Measurements from ENCODE around the gene XPC.
"Not testable (repeated sequence)": the region's sequence is repeated elsewhere in the genome, so short reads cannot be mapped to it uniquely, and the experiment has no call there.

XPC gene

DNA sequence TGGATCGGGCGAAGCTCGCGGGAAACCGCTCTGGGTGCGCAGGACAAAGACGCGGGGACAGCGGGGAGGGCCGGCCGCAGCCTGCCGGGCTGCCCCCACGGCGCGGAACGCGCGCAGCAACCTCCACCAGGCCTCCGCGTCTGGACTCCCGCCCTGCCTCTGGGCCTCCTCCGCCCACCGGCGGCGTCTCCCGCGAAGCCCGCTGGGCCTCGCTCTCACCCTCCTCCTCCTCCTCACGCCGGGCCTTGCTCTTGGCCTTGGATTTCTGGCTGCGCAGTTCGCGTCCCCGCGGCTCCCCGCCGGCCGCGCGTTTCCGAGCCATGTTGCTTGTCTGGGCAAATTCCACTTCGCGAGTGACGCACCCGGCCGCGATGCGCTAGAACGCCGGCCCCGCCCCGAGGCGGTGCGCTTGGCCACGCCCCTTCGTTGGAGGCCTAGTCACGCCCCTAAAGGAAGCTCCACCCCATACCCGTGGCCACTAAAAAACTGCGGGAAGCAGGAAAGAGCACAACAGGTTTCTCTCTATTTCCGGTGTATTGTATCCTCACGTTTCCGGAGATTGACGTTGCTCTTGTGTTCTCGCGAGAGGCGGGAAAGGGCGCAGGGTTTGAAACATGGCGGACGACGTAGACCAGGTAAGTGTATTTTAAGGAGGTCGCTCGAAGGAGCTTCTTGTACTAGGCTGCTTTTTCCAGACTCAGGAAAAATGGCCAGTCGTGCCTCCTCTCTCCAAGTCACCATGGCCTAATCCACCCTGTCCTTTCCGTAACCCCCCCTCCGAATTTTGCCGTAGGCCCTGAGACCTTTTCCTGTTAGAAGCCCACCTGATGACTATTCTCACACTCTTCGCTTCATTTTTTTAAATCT is at the start of gene XPC, which contains the start of gene LSM3:
XPC (minus strand) TSS at position 355 of the 867 bp plus-strand sequence; CDS start at position 322, 33 bp downstream.
LSM3 (plus strand) TSS at position 571 of the 867 bp plus-strand sequence; CDS start at position 615, 44 bp downstream.
- DNase-seq: peak; percentile 95

GRCh38 chr3:14227856-14228255 is 49.5 kb upstream of the XPC start:
- no peak for DNase-seq

GRCh38 chr3:14226351-14226750 is 48.0 kb upstream of the XPC start:
- not testable (repeated sequence) for DNase-seq

DNA sequence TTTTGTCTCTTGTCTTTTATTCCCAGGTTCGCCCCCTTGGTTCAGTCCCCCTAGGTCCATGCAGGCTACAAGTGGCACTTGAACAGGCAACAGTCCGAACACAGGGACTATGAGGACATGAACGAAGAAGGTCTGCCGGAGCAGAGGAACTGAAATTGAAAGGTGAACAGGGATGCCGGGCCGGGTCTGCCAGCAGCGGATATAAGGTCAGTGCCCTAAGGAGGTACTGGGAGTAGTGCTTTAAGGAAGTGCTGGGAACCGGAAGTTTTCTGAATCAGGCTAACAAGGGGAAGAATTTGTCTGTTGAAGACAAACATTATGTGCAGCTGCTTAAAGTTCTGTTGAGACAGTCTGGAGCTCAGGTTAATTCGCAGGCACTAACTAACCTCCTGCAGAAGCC is 47.0 kb upstream of the XPC start:
- no peak for DNase-seq

- no peak for DNase-seq
These were observed 46.5 kb upstream of the XPC start for GRCh38 chr3:14224895-14225294.

DNA sequence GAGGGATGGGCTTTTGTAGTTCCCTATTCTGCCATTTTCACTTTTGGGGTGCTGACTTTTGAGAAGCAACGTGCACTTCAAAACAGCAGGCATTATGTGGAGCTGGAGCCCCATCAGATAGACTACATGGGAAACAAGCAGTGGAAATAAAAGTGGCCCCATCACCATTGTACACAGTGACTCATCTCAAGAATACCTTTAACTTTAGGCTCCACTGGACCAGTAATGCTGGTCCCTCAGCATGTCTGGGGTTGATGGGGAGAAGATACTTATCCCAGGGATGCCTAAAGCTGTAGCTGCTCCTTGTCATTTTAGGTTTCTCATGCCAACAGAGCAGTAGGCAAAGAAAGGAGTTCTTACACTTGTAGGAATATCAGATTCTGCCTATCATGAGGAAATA is 45.2 kb upstream of the XPC start:
- DNase-seq: no peak

DNA sequence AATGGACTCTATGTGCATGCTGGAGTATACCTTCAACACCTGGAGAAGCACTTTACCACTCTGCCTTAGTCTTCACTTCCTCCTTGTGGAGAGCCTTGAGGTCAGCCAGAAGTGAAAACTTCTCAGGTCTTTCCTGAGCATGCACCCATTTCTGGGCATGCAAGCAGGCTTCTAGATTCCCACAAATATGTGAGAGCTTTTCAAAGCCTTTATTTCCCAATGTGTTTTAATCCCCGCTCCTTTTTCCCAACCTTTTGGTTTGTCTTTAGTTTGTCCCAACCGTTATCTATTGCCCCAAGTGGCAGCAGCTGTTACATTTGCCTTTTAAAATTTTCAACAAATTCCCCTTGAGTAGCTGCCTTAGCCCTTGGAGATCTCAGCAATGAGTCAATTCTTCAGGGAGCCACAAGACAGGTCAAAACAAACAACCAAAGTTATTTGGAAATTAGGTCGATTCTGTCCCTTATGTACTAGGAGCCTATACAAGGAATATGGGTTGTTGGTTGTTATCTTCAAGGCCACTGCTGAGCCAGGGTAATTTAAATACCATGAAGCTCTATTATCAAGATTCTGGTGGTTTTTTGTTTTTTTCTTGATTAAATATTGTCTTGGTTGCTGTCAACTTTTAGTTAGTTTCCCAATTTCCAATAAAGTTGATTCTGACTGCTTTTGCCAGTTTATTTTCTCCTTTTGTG is 44.6 kb upstream of the XPC start:
- no peak for DNase-seq

- no peak for DNase-seq
These were observed 44.1 kb upstream of the XPC start for GRCh38 chr3:14222457-14222856.

- DNase-seq: no peak
These were observed 43.5 kb upstream of the XPC start for GRCh38 chr3:14221902-14222301.

DNA sequence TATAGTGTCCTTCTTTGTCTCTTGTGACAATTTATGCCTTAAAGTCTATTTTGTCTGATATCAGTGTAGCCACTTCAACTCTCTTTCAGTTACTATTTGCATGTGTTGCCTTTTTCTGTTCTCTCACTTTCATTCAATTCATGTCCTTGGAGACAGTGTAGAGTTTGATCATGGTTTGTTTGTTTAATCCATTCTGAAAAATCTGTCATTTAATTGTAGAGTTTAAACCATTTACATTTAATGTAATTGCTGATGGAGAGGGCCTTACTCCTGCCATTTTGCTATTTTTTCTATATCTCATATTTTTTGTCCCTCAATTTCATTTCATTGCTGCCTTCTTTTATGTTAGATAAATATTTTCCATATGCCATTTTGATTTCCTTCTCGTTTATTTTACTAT is 42.5 kb upstream of the XPC start:
- no peak for DNase-seq

GRCh38 chr3:14218355-14218754 is 40.0 kb upstream of the XPC start:
- DNase-seq: no peak

DNA sequence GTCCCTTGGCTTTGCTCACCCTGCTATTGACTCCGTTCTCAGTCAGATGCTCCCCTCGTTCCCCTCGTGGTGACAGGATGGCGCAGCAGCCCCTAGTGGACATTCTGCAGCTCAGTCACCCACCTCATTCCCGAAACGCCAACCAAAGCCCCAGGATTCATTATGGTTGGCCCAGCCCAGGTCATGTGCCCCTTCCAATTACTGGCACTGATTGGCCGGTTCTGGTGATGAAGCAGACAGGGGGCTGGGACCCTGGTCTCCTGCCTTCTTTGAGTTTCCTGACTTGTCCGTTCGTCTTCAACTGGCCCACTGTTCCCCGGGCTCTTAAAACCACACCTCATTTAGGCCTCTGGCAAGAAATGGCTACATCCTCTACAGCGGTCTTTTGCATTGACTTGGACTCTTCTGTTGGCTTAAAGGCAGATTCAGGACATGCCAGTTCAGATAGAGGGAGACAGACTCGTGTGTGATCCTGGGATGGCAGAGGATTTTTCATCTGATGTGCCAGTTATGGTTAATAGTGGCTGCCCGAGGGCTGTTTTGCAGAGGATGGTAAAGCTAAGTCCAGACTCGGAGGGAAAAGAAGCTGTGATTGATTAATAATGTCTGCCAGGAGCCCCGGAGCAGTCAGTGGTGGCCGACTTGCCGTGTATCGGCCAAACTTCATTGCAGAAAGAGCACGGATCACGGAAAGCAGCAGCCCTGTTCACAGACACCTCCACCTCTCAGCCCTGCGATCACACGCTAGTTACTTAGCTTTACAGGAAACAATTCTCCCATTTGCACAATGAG is 38.1 kb upstream of the XPC start:
- peak; percentile 31 for DNase-seq

DNA sequence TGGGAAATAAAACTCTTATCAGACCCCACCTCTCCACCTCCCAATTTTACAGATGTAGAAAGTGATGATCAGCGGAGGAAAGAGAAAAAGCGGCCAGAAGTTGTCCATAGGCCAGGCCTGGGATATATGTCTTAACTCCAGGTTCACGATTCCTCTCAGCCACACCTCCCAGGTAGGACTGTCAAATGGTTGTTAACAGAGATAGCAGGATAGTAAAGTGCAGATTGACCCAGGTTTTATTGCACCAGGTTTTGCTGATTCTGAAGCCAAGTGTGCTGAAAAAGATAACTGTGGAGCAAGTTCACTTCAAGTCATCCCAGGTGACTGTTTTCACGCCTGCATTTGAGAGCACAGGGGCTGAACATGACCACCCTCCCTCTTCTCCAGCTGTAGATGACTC is 36.4 kb upstream of the XPC start:
- no peak for DNase-seq

GRCh38 chr3:14213066-14213774 is 34.8 kb upstream of the XPC start:
- DNase-seq: no peak

DNA sequence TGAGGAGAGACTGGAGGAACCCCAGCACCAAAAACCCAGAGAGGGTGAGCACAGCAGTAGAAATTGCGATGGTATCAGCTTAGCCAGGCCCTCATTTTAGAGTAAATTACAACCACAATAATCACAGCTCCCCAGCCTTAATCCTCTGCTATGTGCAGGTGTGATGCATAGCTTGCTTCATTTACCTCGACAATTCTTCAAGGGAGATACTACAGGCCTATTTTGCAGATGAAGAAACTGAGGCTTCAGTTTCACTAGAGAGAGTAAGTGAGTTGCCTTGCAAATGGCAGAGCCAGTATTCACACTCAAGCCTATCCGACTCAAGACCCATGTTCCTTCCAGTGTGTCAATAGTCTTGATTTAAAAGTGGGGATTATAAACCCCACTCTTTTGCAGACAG is 33.6 kb upstream of the XPC start:
- DNase-seq: no peak

GRCh38 chr3:14211621-14212020 is 33.2 kb upstream of the XPC start:
- DNase-seq: no peak

DNA sequence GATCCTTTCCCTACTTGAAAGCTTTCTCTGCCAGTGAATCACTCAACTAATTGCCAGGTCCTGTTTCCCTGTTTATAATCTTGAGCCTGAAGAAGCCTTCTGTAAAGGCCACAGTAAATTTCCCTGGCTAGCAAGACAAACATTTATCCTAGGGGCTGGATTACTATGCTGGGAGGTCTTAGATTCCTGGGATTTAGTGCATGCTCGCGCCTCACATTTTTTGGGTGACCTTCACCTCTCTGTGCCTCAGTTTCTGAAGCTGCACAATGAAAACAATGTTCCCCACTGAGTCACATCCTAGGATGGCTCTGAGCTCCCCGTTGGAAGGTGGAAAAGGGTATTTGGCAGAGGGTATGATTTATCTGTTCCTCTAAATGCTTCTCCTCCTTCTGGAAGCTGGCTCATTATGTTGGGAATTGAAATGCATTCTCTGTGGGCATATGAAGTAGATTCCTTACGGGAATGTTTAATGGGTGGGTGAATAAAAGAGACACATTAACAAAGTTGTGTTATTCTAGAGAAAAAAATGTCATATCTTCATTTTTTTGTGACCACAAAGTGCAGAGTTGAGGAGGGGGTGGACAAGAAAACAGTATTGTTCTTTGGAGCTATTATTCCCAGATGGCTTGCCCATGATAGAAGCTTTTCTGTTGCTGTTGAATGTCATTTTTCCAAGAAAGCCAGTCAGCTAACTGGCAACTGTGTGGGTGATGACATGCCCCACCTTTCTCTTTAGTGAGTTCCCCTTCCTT is 32.6 kb upstream of the XPC start:
- no peak for DNase-seq

DNA sequence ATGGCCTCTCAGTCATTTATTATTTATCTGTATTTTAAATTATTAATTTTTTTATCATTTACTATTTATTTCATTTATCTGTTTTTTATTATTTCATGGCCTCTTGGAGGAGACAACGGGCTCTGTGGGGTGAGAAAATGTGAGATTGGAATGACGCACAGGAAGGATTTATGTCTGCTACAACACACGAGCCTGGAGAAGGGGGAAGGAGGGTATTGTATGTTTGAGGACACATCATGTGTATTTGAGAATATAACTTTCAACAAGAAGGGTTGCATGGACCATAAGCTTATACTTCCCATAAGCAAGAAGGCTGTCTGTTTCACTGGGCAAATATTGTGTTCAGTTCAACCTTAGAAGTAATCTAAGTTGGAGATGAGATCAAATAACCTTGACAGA is 31.9 kb upstream of the XPC start:
- no peak for DNase-seq

DNA sequence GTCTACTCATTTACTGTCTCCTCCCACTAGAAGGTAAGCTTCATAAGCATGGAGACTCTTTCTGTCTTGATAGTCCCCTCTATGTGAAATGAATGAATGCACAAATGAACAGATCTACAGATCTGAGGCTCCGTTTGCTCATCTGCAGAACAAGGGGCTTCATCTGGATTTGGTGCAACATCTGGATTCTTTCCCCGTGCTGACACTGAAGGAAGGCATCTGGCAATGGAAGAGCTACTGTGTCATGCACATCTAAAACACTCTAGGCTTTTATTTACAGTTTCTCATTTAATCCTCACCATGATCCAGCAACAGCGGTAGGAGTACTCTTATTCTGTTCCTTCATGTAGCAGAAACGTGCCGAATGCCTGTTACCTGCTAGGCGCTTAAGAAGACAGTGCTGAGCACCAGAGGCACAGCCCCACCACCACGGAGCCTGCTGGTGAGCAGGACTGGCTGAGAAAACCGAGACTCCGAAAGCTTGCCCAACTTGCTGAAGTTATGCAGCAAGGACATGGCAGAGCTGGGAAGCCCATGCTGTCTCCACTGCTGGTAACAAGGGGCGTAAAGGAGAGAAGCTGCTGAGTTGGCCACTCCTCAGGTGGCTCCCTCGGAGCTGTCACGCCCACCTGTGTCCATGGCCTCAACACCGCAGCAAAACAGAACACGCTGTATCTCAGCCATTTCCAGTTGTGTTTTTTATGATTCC is 31.3 kb upstream of the XPC start:
- DNase-seq: no peak

DNA sequence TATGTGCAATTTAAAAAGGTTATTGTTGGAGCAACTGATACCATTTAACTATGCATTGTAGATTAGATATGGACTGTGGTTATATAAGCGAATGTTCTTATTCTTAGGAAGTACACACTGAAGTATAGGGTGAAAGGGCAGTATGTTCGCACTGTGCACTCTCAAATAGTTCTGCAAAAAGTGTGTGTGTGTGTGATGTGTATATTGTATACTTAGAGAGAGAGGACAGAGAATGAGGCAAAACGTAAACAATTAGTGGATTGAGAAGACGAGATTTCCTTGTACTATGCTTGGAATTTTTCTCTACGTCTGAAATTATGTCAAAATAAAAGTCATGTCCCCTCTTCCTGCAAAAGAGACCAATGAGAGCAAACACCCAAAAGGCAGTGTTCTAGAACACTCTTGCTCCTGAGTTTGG is 30.6 kb upstream of the XPC start:
- DNase-seq: no peak

- DNase-seq: no peak
These were observed 29.8 kb upstream of the XPC start for GRCh38 chr3:14208168-14208567.
